Lower leg skin (tissue), 3 donors: Measurements from ENCODE around the gene COL1A2.

Experiments
- CTCF ChIP-seq, 3 donors: fragments of 450-650 bp; IDR thresholded peaks; one replicate each; pipeline ENCODE4 v1.5.1; 2016; ENCODE audit warnings: antibody characterized with exemption in 3 of 3, mild to moderate bottlenecking in 3 of 3, moderate library complexity in 2 of 3
- POLR2A ChIP-seq, 2 donors: fragments of 450-650 bp; IDR thresholded peaks; one replicate each; pipeline ENCODE4 v1.6.1; 2016 to 2017; ENCODE audit warnings: antibody characterized with exemption in 2 of 2, mild to moderate bottlenecking in 1 of 2, moderate library complexity in 1 of 2

GRCh38 chr7:94405506-94405905 is 10.8 kb downstream of the COL1A2 start:
- TF ChIP-seq CTCF (IDR thresholded peaks at IDR 0.05), result no peak
- no peak for TF ChIP-seq POLR2A (IDR thresholded peaks at IDR 0.05)
